ENCODE results near the gene PIGO. TPM values are rescaled to one million over a fixed set of nuclear protein-coding genes. Genes with fewer than 3 reads are reported as not detected.
A peak's percentile ranks its signal among the peaks of the same experiment; 100 is the strongest.

The PIGO gene
- total and polyA plus RNA-seq, 8 donors = 22.9 to 30.7 (median 25.2) TPM

GRCh38 chr9:35135988-35136387 lies 39.6 kb upstream of the PIGO start:
- H3K4me3 ChIP-seq = no peak overlapping the region
- DNase-seq (no peak), ATAC-seq (no peak)
- no peaks in the 10 kb centered on the region for H3K36me3 ChIP-seq
- no peaks in the 10 kb centered on the region for H3K27me3 ChIP-seq
- no peak for TF ChIP-seq CTCF (IDR thresholded peaks at IDR 0.05)
- no peaks in the 10 kb centered on the region for H3K4me1 ChIP-seq
- intact Hi-C loops (cut with DNase I) = no loop called here
- peaks cover 0 to 20% of the 10 kb centered on the region in 2 donors for H3K9me3 ChIP-seq
- H3K27ac ChIP-seq = no peak overlapping the region

- H3K4me3 ChIP-seq = no peak overlapping the region
- no peak for ATAC-seq
- H3K9me3 ChIP-seq = peaks cover 0 to 13% of the 10 kb centered on the region in 2 donors
- H3K27me3 ChIP-seq = no peaks in the 10 kb centered on the region
- no peak overlapping the region for H3K27ac ChIP-seq
- intact Hi-C loops (cut with DNase I) = no loop called here
- no peak for DNase-seq
- TF ChIP-seq CTCF (IDR thresholded peaks at IDR 0.05) = no peak
- no peaks in the 10 kb centered on the region for H3K4me1 ChIP-seq
- H3K36me3 ChIP-seq = no peaks in the 10 kb centered on the region
These were observed 38.5 kb upstream of the PIGO start for GRCh38 chr9:35134920-35135319.

DNA sequence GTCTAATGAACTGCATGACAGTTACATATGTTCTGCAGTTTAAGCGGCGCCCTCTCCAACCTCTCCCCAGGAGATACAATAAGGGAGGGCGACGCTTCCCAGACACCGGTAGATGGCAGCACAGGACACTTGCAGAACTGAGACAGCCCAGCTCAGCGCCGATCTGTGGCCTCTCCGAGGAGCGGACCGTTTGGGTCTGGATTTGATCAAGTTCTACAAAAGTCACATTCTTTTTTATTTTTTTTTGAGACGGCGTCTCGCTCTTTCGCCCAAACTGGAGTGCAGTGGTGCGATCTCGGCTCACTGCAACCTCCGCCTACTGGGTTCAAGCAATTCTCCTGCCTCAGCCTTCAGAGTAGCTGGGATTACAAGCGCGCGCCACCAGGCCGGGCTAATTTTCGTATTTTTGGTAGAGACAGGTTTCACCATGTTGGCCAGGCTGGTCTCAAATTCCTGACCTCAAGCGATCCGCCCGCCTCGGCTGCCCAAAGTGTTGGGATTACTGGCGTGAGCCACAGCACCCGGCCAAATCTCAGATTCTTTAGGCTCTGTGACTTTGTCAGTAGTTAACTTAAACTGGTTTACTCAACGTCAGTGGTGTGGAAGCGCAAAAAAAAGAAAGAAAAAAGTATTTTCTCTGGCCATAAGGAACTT lies 20.6 kb upstream of the PIGO start:
- DNase-seq (peak; percentile 87 to 95 (median 94)), ATAC-seq (peak; percentile 79)
- Histone ChIP-seq H3K4me1 (peaks cover 27 to 46% of the 10 kb centered on the region in 2 donors), H3K27ac (peak overlapping the region; percentile 95 to 96), H3K9me3 (no peaks in the 10 kb centered on the region), H3K27me3 (no peaks in the 10 kb centered on the region), H3K4me3 (peak overlapping the region; percentile 55 to 85), H3K36me3 (peaks cover 0 to 4% of the 10 kb centered on the region in 2 donors)
- intact Hi-C loops (cut with DNase I) = loop anchor here in 1 of 2 donors (5.0 kb wide), 2 partner anchors 135 to 360 kb away; no protein-coding TSS in a partner anchor
- TF ChIP-seq CTCF (IDR thresholded peaks at IDR 0.05) = peak; percentile 89 to 92

DNA sequence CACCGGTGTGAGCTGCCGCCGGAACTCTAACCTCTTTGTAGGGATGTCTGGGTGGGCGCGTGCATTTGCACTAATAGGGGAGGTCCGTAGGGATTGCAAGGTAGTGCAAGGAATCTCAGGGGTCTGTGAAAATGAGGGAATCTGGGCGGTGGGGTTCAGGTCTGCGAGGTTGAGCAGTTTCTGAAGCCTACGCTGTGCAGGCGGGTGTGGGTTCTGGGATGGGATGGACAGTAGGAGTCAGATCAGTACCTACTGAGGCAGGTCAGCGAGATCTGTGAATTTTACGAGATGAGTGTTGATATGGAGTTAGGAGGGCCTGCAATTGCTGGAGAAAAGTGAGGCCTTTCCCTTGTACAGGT lies 20.1 kb upstream of the PIGO start:
- no peak for TF ChIP-seq CTCF (IDR thresholded peaks at IDR 0.05)
- DNase-seq (no peak), ATAC-seq (no peak)
- Histone ChIP-seq H3K4me3 (peak overlapping the region; percentile 55 to 85), H3K27ac (peak overlapping the region; percentile 95 to 96), H3K4me1 (peaks cover 30 to 50% of the 10 kb centered on the region in 2 donors), H3K9me3 (no peaks in the 10 kb centered on the region), H3K27me3 (no peaks in the 10 kb centered on the region), H3K36me3 (peaks cover 0 to 4% of the 10 kb centered on the region in 2 donors)
- intact Hi-C loops (cut with DNase I) = loop anchor here in 1 of 2 donors (5.0 kb wide), 2 partner anchors 136 to 361 kb away; no protein-coding TSS in a partner anchor

- Histone ChIP-seq H3K9me3 (no peaks in the 10 kb centered on the region), H3K27ac (peak within 1 kb of the TSS; percentile 95 to 96), H3K4me1 (peaks cover 32 to 52% of the 10 kb centered on the region in 2 donors), H3K36me3 (peaks cover 0 to 4% of the 10 kb centered on the region in 2 donors), H3K4me3 (peak within 1 kb of the TSS; percentile 55 to 85), H3K27me3 (no peaks in the 10 kb centered on the region)
- ATAC-seq = peak; percentile 75
- peak; percentile 96 to 100 (median 98) for DNase-seq
- TF ChIP-seq CTCF (IDR thresholded peaks at IDR 0.05) = no peak
- intact Hi-C loops (cut with DNase I) = loop anchor here in 1 of 2 donors (5.0 kb wide), 2 partner anchors 136 to 361 kb away; no protein-coding TSS in a partner anchor
These were observed 19.5 kb upstream of the PIGO start, which contains the start of gene ATOSB for GRCh38 chr9:35115680-35116538. Gene ATOSB (minus strand): TSS chr9:35115862. CDS start chr9:35108274, 7,588 bp downstream.
